GM11168 (cell line): Measurements from ENCODE around the gene UMOD.

Source experiments
- in situ Hi-C: fragments of 300-500 bp; cut with MboI; formaldehyde crosslinking; loops from one replicate; pipeline ENCODE4 v1.12.0; 2022; ENCODE audit warnings: low sequenced_read_pairs; ENCODE audit not compliant: unreplicated experiment

The UMOD gene

GRCh38 chr16:20307791-20308190 is 44.7 kb downstream of the UMOD start:
- in situ Hi-C loops, result loop anchor here (10.0 kb wide), 1 partner anchor 403 kb away; no protein-coding TSS in a partner anchor

GRCh38 chr16:20307240-20307671 is 45.3 kb downstream of the UMOD start:
- in situ Hi-C loops, result loop anchor here (10.0 kb wide), 1 partner anchor 402 kb away; no protein-coding TSS in a partner anchor

DNA sequence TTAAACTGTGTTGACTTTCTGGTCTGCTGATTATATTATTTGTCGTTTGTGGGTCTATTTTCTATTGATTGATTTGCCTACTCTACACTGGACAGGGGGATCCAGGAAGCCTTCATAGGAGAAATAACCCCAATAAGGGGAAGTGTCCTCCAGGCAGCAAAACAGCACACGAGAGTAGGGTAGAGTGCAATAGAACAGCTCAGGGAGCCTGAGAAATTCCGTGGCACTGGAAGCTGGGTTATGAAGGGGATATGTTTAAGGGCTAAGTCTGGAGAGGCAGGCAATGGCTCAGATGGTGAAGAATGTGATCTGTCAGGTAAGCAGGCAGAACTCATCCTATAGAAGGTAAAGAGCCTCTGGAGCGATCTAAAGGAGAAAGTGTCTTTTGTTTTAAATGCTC is 46.1 kb downstream of the UMOD start:
- in situ Hi-C loops, result loop anchor here (10.0 kb wide), 1 partner anchor 402 kb away; no protein-coding TSS in a partner anchor

DNA sequence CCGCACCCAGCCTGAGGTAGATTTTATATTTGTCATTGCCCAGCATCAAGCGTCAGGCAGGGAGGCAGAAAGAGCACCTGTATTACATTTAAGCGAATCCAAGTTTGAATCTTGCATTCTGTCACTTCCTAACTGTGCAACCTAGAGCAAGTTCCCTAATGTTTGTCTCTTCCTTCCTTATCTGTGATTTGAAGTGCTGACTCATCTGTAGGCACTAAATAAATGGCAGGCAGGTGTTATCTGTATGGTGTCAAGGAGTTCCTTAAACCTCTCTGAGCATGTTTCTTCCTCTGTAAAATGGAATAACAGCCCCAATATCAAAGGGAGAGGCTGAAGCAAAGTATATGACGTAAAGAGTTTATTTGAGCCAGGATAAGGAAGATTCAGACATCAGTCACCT is 49.5 kb downstream of the UMOD start:
- in situ Hi-C loops, result loop anchor here (10.0 kb wide), 1 partner anchor 398 kb away; no protein-coding TSS in a partner anchor

GRCh38 chr16:20302389-20302788 is 50.1 kb downstream of the UMOD start:
- in situ Hi-C loops, result loop anchor here (10.0 kb wide), 1 partner anchor 398 kb away; no protein-coding TSS in a partner anchor

- in situ Hi-C loops, result loop anchor here (10.0 kb wide), 1 partner anchor 397 kb away; no protein-coding TSS in a partner anchor
Observed at GRCh38 chr16:20301840-20302239, 50.7 kb downstream of the UMOD start.

GRCh38 chr16:20300312-20301097 is 52.0 kb downstream of the UMOD start:
- in situ Hi-C loops, result loop anchor here (10.0 kb wide), 1 partner anchor 396 kb away; no protein-coding TSS in a partner anchor

- in situ Hi-C loops, result no loop called here
Observed at GRCh38 chr16:20298452-20298851, 54.1 kb downstream of the UMOD start.

DNA sequence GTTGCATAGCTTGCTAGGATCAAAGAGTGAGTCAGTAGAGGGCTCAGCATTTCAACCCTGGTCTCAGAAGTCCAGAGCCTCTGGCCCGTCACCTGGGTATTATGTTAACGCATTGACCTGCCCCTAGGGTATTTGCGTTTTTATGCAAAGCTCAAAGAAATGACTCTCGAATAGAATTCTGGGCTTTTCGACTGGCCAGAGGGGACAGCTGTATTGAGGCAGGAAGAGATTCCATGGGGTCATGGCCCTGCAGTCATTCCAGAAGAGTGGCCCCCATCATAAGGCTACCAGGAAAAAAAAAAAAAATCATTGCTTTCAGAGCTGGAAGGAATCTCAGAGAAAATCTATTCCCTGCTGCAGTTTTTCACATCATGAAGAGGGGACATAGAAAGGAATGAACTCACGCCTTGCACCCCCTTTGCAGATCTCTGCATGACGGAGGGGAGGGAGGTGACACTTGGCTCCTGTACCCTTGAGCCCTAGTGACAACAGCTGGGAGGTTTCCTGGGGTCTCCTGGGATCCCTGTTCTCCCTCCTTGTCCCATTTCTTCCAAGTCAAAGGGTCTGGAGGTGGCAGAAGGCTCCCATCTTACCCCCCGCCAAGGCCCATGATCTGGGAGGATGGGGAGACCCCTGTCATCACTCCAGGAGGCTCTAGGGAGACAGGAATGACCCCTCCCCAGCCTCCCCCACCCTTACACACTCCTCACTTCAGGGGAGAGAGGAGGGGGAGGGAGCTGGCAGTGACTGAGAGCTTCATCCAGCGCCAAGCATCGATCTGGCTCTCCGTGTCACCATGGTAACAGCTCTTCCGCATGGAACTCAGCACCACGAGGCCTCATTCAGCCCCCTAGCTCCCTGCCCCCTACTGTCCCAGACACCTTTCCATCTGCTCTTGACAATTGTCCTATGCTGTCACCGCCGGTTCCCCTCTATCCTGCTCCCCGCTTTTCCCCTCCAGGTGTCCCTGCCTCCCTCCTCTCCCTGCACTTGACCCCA is 61.0 kb downstream of the UMOD start:
- in situ Hi-C loops, result no loop called here

DNA sequence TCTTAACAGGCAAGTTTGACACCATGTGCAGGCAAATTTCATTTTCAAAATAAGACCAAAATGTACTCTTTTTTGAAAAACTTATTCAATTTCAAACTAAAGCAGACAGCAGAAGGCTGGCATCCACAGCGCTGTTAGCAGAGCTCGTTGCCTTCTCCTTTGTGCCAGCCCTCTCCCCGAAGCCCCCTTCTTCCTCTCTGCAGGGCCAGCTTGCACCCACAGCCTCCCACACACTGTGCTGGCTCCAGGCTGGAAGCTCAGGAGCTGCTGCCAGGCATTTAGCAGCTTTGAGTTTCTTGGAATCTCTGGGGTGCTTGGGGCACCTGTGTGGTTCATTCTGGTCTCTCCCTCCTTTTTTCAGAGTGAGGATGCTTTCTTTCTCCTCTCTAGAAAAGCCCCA is 62.9 kb downstream of the UMOD start:
- in situ Hi-C loops, result no loop called here

GRCh38 chr16:20285993-20286499 is 66.5 kb downstream of the UMOD start:
- in situ Hi-C loops, result no loop called here
